DMS153 treated with DMSO at 0.1 percent for 48 hours (cell line): ENCODE data around the gene CELA1.

Experiments
- DNase-seq: peaks from one replicate; lab custom pipeline; 2025; ENCODE audit not compliant: unreplicated experiment; lab: John Stamatoyannopoulos, UW

CELA1 gene

DNA sequence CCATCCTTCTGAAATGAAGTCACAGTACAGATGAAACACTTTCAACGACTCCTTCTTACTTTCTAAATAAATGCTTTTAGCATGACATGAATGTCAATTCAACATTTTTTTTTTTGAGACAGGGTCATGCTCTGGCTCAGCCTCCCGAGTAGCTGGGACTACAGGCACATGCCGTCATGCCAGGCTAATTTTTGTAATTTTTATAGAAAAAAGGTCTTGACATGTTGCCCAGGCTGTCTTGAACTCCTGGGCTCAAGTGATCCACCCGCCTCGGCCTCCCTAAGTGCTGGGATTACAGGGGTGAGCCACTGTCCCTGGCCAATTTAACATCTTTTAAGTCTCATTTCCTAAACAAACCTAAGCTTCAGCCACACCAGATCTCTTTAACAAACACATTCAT, 28.4 kb upstream of the CELA1 start:
- no peak for DNase-seq

DNA sequence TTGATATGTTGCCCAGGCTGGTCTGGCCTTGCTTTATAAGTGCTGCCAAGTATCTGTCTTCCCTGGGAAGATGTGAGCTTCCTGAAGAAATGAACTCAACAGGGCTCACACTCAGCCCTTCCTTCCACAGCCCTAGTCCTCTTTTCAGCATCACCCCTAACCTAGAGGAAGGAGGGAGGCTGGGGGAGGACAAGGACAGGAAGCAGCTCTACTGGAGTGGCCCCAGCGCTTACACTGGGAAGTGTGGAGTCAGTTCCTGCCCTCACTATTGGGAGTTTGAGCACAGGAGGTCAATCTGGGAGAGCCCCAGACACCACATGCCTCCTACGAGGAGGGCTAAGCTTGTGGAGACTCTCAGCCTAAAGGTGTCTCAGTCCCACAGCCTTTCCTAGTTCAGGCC, 27.9 kb upstream of the CELA1 start:
- no peak for DNase-seq

DNA sequence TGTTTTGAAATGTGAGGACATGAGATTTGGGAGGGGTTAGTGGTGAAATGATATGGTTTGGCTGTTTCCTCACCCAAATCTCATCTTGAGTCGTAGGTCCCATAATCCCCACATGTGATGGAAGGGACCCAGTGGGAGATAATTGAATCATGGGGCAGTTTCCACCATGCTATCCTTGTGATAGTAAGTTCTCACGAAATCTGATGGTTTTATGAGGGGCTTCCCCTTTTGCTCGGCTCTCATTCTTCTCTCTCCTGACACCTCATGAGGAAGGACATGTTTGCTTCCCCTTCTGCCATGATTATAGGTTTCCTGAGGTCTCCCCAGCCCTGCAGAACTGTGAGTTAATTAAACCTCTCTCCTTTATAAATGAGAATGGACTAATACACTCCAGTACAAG, 26.7 kb upstream of the CELA1 start:
- DNase-seq = no peak

DNA sequence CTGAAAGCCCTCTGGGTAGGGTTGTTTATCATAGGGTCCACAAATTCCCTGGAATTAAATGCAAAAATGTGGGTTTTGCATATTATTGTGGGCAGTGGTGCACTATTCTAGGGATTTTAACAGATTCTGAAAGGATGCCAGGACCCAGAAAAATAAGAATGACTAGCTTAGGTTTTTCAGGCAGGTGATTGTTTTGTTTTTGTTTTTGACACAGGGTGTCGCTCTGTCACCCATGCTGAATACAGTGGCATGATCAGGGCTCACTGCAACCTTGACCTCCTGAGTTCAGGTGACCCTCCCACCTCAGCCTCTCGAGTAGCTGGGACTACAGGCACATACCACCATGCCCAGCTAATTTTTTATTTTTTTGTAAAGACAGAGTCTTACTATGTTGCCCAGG, 25.5 kb upstream of the CELA1 start:
- DNase-seq = no peak

DNA sequence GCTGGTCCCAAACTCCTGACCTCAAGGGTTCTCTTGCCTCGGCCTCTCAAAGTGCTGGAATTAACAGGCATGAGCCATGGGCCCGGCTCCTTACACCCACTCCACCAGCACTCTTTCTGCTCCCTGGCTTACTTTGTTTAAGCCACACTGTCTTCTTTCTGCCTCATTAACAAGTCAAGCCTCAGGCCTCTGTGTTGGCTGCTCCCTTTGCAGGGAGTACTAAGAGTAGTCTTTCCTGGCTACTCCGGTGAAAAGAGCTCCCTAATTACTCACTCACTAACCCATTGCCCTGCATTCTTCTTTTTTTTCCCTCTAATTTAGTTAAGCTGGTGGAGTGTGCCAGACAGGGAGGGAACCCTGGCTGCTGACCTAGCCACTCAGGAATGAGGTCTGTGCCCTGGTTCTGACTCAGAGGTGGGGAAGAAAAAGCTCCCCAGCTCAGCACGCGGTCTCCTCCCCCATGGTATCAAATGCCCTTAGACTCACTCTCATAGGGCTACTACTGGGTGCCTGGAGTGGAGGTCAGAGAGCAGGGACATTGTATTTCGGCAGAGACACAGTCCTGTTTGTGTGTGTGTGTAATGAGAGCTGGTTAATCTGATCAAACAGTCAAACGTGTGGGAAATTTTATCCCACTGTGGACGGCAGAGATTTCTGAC, 24.9 kb upstream of the CELA1 start:
- DNase-seq = no peak

DNA sequence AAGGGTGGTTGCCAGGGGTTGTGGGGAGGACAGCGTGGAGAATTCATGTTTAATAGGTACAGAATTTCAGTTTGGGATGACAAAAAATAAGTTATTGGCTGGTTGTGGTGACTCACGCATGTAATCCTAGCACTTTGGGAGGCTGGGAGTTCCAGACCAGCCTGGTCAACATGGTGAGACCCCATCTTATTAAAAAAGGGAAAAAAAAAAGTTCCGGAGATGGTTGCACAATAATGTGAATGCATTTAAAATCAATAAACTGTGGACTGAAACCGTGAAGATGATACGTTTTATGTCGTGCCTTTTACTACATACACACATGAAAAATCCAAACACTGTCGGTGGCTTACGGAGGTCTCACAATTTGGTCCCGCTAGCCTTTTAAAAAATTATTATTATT, 24.2 kb upstream of the CELA1 start:
- DNase-seq = no peak

DNA sequence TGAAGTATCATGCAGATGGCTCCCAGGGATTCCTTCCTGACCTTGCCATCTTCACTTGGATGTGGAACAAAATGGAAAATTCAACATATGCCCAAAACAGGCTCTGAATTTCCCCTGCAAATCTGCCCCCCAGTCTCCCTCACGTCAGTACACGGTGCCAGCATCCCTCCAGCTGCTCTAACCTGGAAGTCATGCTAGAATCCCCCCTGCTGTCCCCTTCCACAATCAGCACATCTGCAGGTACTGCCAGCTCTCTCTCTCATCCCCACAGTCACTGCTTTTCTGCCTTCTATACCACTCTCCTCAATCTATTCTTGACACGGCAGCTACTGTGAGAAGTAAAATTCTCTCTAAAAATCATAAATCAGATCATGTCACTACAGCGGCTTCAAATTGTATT, 23.1 kb upstream of the CELA1 start:
- no peak for DNase-seq

DNA sequence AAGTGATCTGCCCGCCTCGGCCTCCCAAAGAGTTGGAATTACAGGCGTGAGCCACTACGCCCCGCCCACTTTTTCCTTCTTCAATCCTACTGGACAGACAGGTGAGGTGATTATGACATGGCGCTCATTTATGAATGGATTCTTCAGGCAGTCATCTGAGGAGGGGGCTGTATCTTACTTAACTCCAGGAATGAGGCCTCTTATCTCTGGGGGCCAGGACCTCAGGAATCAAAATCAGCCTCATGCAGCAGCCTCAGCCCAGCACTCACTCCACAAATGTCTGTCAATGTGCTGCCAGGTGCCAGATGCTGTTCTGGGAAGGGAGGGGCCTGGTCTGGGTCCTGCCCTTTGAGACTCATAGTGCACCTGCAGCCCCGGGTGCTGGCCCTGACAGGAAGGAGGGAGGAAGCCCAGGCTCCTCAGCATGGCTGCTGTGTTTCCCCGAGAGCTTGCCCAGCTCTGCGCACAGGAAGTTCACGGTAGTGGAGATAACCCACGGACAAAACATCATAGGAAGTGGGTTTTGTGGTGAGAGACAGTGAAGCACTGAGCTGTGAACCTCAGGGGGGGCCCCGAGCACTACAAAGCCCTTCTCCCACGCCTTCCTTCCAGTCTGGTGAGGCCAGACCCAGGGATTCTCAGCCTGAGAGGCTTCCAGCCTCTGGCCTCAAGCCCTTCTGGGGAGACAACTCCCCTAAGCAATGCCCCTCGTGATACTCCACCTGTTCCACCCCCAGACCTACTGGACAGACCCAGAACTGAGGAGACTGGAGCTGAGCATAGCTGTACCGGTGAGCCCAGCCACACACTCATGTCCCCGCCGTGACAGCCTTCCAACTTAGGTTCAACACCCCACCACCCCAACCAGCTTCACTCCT, 22.4 kb upstream of the CELA1 start:
- DNase-seq = no peak

DNA sequence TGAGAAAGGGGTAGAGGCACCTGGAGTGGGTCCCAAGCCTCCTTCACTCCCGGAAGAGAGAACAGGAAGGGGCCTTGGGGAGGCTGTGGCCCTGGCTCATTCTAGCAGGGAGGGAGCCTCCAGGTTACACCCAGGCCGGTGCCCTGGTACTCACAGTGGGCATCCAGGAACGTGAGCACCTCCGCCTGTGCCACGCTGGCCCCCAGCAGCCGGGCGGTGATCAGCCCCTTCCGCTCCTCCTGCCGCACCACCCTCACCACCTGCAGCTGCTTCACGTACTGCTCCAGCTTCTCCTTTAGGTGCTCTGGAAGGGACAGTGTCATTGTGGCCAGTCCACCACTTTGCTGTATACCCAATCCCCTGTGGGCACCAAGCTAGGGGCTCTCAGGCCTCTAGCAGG, 18.8 kb upstream of the CELA1 start:
- no peak for DNase-seq

DNA sequence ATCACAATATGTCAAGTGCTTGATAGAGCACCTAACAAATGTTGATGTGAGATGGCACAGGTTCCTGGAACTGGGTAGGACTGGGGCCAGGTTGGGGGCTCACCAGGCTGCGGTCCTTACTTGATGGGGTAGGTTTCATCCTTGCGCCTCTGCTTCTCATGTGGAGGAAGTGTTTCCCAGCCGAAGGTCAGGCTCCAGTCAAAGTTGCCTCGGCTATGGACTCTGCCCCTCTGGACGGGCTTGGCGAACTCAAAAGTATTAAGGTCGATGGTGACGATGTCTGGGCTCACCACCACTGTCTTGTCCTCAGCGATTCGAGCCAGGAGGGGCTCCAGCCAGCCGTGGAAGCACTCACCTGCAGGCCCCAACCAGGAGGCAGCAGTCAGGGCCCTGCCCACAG, 17.5 kb upstream of the CELA1 start:
- no peak for DNase-seq

DNA sequence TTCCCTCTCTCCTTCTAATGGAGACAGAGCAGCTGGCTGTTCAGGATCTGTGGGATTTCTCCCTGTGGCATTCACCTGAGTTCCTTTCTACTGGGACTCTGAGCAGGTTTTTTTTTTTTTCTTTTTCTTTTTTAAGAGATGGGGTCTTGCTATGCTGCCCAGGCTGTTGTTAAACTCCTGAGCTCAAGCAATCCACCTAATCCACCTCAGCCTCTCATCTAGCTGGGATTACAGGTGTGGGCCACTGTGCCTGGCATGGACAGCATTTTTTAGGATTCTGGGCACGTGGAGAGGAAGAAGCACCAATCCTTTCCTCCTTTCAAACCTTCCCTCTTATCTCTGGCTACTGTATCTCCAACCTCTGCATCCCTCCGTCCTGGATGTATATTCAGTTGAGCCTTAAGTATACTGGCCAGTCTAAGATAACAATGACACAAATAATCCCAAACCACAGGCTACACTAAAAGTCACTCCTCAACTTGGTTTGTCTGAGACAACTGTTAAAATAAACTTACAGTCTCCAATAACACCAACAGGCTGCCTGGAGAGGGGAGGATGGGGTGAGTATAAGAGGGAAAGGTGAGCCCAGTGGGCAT, 16.4 kb upstream of the CELA1 start:
- DNase-seq = no peak

DNA sequence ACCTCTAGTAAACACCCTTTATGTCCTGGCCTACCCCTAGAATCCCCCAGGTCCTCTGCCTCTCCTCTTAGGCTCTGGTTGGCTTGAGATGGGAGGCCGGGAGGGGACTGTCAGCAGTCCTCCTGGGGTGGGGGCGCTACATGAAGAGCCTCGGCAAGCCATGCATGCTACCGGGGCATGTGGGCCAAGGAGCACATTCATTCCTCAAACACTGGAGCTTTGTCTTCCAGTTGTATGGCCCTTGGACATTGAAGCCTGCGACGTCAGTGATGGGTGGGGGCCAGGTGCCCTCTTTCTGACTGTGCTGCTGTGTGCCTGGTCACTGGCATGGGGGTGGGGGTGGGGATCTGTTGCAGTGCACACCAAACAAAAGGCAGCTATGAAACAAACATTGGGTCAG, 15.8 kb upstream of the CELA1 start:
- no peak for DNase-seq

DNA sequence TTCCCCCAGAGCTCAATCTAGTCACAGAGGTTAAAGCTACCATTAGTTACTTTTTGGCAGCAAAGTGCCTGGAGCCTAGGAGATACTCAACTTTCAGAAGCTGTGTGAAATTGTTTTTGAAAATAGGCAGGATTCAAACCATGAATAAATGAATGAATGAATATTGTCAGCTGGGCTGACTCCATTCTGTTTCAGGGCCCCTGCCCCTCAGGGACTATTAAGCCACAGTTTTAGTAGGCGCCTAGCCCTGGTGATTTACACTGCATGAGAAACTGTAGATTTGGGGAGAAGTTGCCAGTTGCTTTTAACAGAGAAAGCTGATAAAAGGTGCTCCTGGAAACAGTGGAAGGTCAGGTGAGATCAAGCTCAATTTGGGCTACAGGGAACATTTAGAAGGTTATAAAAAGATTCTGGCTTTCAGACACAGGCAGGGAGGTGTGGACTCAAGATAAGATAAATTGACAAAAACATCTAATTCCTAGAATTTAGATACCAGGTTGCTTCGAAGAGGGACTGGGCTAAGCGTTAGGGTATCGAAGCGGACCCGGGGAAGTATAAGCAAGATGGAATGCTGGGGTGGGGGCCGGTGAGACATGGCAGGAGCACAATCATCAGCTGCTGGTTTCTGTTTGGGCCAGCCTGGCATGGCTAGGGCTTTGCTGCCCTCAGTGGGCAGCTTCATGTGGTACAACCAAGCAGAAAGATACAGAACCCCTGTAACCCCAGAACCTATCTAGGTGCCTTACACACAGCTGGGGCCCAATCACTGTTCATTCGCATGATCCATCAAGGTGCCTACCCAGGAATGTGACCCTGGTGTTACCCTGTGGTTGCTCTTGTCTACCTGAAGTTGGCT, 14.9 kb upstream of the CELA1 start:
- no peak for DNase-seq

DNA sequence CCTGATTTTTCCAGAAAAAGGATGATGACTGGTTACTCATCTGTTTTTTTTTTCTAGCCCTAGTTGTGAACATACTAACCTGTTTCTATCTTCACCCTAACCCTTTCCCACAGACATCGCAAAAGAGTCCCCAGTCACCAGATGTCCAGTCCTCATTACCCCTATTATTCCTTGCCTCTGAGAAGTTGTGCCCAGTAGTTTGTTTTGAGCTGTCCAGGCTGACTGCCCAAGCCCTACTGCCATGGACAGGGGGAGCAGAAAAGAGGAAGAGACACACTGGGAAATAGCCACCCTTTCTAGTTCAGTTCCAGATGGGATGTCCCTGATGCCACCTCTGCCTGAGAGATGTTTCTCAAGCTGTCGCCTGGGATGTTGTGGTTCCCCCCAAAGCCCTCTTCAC, 13.8 kb upstream of the CELA1 start:
- DNase-seq = no peak

DNA sequence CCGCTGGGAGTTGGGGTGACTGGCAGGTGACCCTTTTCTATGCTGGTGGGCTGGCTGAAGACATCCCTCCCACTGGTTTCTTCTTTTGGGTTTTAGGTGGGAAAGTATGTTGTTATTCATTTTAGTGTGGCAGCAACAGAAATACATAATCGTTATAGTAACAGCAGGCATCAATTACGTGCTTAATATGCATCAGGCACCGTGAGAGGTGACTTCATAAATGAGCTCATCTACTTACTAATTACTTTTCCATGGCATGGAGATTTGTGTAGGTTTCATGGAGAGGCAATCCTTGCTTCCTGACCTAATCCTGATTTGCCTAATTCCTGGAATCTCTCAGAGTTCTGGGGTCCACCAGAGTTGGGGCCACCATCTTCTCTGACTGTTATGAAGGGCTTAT, 13.4 kb upstream of the CELA1 start:
- no peak for DNase-seq

DNA sequence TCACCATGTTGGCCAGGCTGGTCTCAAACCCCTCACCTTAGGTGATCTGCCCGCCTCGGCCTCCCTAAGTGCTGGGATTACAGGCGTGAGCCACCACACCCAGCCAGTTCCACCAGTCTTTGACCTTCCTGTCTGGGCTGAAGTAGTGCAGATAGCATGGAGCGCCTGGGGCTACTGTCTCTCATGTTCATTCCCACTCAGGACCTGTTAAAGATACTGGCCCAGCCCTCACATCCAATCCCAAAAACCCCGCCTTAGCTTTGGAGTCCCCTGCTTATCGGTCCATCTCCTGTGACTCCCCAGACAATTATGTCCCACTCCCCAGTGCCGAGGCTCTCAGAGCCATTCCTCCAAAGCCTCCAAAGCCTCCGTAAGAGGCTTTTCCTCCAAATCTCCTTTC, 12.0 kb upstream of the CELA1 start:
- no peak for DNase-seq

DNA sequence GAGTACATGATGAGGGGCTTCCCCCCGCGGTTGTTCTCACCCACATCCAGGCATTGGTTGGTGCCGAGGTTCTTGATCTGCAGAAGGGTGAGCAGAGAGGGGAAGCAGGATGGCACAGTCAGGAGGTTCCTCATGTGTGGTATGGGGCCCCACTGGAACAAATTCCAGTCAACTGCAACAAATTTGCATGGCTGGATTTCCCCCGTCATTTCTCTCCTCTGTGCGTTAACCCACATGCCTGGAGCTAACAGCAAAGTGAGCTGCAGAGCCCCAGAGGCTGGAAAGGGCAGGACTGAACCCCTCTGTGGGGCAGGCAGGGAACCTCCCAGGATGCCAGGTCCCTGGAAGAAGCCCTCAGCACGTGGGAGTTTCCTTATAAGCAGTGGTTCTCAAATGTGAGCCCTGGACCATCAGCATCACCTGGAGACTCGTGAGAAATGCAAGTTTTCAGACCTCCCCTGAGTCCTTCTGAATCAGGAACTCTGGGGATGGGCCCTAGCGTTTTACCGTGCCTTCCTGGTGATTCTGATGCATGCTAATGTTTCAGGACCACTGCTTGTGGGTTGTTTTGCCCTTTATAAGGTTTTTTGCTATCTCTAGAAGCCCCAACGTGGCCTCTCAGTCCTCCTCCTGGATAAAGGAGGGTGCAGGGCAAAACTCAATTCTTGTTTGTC, 11.0 kb upstream of the CELA1 start:
- no peak for DNase-seq

DNA sequence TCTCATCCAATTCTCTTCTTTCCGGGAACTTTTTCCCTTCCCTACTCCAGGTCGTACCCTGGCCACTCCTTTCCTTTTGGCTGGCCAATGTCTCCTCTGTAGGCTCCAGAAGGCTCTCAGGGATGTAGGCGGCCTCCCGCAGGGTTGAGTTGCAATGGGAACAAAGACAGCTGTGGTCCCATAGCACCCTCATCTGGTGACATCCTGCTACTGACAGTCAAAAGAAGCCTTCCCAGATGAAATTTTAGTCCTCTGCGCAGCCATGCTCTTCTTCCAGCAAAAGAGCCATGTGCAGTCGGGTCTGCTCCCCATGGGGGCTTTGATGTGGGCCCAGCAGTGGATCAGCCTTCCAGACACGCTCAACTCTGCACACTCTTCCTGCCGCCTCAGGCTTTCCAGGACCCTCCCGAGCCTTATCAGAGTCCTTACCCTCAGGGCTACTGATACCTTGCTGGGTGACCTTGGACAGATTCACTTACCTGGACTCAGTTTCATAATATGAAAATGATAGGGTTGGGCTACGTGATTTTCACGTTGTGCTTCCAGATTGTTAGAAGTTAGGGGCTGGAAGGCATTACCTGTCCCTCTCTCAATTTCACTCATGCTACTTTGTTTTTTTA, 5.5 kb upstream of the CELA1 start:
- DNase-seq = peak; percentile 27

DNA sequence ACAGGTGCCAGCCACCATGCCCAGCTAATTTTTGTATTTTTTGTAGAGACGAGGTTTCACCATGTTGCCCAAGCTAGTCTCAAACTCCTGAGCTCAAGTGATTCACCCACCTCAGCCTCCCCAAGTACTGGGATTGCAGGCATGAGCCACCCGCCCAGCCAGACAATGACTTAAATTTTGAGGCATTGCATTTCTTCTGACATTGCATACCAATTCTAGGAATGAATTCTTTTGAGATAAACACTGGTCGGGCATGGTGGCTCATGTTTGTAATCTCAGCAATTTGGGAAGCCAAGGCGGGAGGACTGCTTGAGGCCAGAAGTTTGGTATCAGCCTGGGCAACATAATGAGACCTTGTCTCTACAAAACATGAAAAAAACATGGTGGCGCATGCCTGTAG, 2.5 kb upstream of the CELA1 start:
- no peak for DNase-seq

DNA sequence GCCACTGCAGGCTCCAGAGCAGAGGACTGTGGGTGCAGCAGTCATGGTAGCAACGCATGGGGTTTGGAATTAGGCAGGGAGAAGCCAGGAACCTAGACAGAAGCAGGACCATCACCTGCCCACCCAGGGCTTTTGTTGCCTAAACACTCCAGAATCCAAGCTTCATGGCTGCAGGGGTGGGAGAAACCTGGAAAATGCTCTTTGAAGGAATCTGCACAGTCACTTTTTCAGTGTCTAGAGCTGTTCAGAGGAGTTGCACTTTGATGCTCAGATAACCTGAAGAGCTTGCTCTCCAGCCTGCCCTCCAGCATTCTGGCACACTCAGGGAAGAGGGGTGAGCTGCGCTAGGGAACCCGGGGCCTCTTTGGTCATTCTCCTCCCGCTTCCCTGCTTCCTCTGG, 1.6 kb upstream of the CELA1 start:
- DNase-seq = no peak
